ENCODE data around the gene AFG3L2. TPM values are rescaled to one million over a fixed set of nuclear protein-coding genes. Genes with fewer than 3 reads are reported as not detected.
A peak's percentile ranks its signal among the peaks of the same experiment; 100 is the strongest.

AFG3L2 gene
- total RNA-seq, 2 donors from 2014 or later: 39.7 to 51.5 TPM

DNA sequence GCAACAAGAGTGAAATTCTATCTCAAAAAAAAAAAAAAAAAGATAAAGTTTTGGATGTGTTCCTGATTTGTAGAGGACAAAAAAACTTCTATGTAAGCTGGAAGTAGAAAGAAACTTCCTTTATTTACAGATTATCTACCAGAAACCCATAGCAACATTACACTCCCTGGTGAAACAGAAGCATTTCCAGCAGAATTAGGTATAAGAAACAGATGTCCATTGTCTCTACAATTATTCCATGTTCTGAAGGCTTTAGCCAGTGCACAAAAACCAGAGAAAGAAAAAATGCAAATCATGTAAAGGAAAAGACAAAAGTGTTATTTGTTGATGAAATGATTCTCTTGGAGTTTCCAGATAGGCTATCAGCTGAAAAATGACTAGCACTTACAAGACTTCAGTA, 64.1 kb downstream of the AFG3L2 start:
- Histone ChIP-seq H3K27me3 (replicated peaks; ENCODE audit: insufficient read depth) (no peaks in the 10 kb centered on the region), H3K27ac (no peak overlapping the region), H3K4me1 (replicated peaks) (no peaks in the 10 kb centered on the region), H3K4me3 (no peak overlapping the region), H3K36me3 (no peaks in the 10 kb centered on the region), H3K9me3 (no peaks in the 10 kb centered on the region)
- TF ChIP-seq POLR2AphosphoS5 (IDR thresholded peaks at IDR 0.05) (no peak), CTCF (IDR thresholded peaks at IDR 0.05) (no peak), POLR2A (IDR thresholded peaks at IDR 0.05) (no peak)
- no peak for DNase-seq (ENCODE audit: low spot score)
- intact Hi-C loops (cut with DNase I): no loop called here

GRCh38 chr18:12310762-12311161, 66.3 kb downstream of the AFG3L2 start:
- H3K4me1 ChIP-seq (replicated peaks): no peaks in the 10 kb centered on the region
- intact Hi-C loops (cut with DNase I): no loop called here
- H3K4me3 ChIP-seq: no peak overlapping the region
- DNase-seq (ENCODE audit: low spot score): no peak
- no peaks in the 10 kb centered on the region for H3K27me3 ChIP-seq (replicated peaks; ENCODE audit: insufficient read depth)
- no peaks in the 10 kb centered on the region for H3K9me3 ChIP-seq
- no peak overlapping the region for H3K27ac ChIP-seq
- 96% methylated on average over 6 of the region's 6 CpGs for WGBS
- TF ChIP-seq POLR2A (IDR thresholded peaks at IDR 0.05): no peak
- TF ChIP-seq CTCF (IDR thresholded peaks at IDR 0.05): no peak
- TF ChIP-seq POLR2AphosphoS5 (IDR thresholded peaks at IDR 0.05): no peak
- no peaks in the 10 kb centered on the region for H3K36me3 ChIP-seq

DNA sequence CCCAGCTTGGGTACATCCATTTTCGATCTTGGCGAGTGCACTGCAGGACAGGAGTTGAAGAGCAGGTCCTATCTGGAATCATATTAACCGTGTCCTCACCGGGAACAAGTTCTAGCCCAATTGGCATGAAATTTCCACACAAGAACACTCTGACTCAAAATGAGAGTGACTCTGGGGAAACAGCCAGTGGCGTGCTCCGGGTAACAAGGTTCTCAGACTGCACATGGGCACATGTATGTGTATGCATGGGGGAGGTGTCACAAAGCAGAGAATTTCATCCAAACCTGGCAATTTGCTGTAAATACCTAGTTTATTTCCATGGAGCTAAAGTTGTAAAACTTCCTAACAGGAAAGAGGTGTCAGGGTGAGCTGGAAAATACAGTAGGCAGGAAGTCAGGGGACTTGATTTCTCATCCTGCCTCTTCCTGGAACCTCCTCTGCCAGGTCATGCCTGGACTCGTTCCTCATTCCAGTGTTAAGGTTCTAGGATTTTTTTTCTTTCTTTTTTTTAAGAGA, 67.3 kb downstream of the AFG3L2 start:
- peak overlapping the region in 1 of 2 donors; percentile 26 for H3K27ac ChIP-seq
- H3K9me3 ChIP-seq: no peaks in the 10 kb centered on the region
- intact Hi-C loops (cut with DNase I): loop anchor here (5.0 kb wide), 1 partner anchor 37 kb away; no protein-coding TSS in a partner anchor
- no peak for DNase-seq (ENCODE audit: low spot score)
- H3K36me3 ChIP-seq: no peaks in the 10 kb centered on the region
- WGBS: 34% methylated on average over 7 of the region's 7 CpGs
- no peak for TF ChIP-seq POLR2A (IDR thresholded peaks at IDR 0.05)
- TF ChIP-seq POLR2AphosphoS5 (IDR thresholded peaks at IDR 0.05): no peak
- no peak for TF ChIP-seq CTCF (IDR thresholded peaks at IDR 0.05)
- no peaks in the 10 kb centered on the region for H3K27me3 ChIP-seq (replicated peaks; ENCODE audit: insufficient read depth)
- H3K4me1 ChIP-seq (replicated peaks): no peaks in the 10 kb centered on the region
- H3K4me3 ChIP-seq: peak overlapping the region in 1 of 2 donors; percentile 66

DNA sequence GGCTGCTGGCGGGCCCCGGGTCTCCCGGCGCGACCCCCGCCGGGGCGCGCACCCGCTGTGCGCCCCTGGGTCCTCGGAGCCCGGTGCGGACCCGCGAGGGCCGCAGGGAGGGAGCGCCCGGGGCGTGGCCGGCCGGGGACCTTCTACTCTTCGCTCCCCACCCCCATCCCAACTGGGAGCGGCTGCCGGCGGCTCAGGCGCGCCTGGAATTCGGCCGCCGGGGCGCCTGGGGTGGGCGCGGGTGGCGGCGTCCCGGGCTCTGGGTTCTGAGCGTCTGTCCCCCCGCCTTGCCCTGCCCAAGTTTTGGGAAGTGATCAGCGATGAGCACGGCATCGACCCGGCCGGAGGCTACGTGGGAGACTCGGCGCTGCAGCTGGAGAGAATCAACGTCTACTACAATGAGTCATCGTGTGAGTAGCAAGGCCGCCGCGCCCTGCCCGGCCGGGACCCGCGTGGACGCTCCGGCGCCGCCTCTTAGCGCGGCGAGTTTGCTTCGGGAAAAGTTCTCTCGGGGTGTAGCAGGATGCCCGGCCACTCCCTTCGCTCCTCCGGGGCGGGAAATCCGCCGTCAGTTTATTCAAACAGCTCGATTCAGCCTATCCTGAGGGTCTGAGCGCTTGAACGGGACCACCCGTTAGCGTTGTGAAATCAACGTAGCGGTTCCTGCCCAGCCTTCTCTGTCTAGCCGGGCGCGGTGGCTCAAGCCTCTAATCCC, 68.5 kb downstream of the AFG3L2 start:
- Histone ChIP-seq H3K36me3 (no peaks in the 10 kb centered on the region), H3K27me3 (replicated peaks; ENCODE audit: insufficient read depth) (no peaks in the 10 kb centered on the region), H3K9me3 (no peaks in the 10 kb centered on the region), H3K4me3 (peak overlapping the region; percentile 40 to 66), H3K4me1 (replicated peaks) (no peaks in the 10 kb centered on the region), H3K27ac (peak overlapping the region; percentile 82 to 83)
- no peak for TF ChIP-seq CTCF (IDR thresholded peaks at IDR 0.05)
- TF ChIP-seq POLR2A (IDR thresholded peaks at IDR 0.05): peak; percentile 46
- peak; percentile 39 for TF ChIP-seq POLR2AphosphoS5 (IDR thresholded peaks at IDR 0.05)
- peak; percentile 22 for DNase-seq (ENCODE audit: low spot score)
- intact Hi-C loops (cut with DNase I): loop anchor here (5.0 kb wide), 1 partner anchor 36 kb away; no protein-coding TSS in a partner anchor
- under 1% methylated on average over 73 of the region's 81 CpGs for WGBS

Data from prostate gland (tissue), 2 donors.